ENCODE data around the gene UNC5C. TPM values are rescaled to one million over a fixed set of nuclear protein-coding genes. Genes with fewer than 3 reads are reported as not detected.

Gene UNC5C
- total RNA-seq, 4 donors from 2014 or later, result 2.2 to 19.0 (median 2.5) TPM

GRCh38 chr4:95197353-95197752 is 351.4 kb downstream of the UNC5C start:
- Histone ChIP-seq H3K27me3 (no peaks in the 10 kb centered on the region), H3K27ac (no peak overlapping the region), H3K4me1 (no peaks in the 10 kb centered on the region), H3K36me3 (no peaks in the 10 kb centered on the region), H3K9me3 (no peaks in the 10 kb centered on the region), H3K4me3 (no peak overlapping the region)
- DNase-seq, result no peak
- TF ChIP-seq, protein P1, sequence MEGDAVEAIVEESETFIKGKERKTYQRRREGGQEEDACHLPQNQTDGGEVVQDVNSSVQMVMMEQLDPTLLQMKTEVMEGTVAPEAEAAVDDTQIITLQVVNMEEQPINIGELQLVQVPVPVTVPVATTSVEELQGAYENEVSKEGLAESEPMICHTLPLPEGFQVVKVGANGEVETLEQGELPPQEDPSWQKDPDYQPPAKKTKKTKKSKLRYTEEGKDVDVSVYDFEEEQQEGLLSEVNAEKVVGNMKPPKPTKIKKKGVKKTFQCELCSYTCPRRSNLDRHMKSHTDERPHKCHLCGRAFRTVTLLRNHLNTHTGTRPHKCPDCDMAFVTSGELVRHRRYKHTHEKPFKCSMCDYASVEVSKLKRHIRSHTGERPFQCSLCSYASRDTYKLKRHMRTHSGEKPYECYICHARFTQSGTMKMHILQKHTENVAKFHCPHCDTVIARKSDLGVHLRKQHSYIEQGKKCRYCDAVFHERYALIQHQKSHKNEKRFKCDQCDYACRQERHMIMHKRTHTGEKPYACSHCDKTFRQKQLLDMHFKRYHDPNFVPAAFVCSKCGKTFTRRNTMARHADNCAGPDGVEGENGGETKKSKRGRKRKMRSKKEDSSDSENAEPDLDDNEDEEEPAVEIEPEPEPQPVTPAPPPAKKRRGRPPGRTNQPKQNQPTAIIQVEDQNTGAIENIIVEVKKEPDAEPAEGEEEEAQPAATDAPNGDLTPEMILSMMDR (IDR thresholded peaks at IDR 0.05), result no peak
- TF ChIP-seq POLR2A (IDR thresholded peaks at IDR 0.05), result no peak

DNA sequence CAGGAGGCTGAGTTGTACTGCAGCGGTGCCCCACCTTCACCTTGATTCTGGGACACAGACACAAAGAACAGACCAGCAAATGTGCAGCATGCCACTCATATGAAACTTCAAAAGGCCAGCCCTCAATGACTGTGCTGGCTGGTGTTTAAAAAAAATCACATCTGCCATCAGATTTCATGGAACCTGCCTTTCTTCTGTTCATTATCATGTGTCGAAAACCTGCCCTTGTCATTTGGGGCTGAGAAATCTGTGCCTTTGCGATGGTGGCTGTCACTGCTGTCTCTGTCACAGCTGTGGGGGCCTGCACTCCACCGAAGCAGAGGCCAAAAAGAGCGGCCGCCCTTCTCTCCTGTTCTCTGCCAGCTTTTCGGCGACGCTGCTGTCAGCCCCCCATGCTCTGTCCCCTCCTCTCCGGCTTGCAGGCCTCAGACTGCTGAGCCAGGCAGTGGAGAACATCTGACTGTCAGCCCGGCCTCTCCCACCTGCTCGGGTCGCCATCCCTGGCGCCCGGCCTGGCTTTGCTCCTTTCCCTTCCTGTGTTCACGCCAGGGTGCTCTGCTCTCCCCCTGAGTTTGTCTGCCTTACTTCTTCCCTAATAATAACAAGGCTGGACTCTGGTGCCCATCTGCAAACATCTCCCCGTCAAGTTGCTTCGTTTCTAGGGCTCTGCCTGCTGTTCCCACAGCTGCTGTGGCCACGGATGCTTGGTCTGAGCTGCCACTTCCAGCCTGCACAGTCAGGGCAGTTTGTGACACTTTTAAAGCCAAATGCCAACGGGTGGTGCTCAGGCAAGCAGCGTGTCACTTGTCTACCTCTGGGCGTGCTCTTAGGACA is 355.2 kb downstream of the UNC5C start:
- no peaks in the 10 kb centered on the region for H3K27me3 ChIP-seq
- no peaks in the 10 kb centered on the region for H3K9me3 ChIP-seq
- H3K4me3 ChIP-seq, result no peak overlapping the region
- no peak overlapping the region for H3K27ac ChIP-seq
- TF ChIP-seq, protein P1 (IDR thresholded peaks at IDR 0.05), result no peak
- no peak for TF ChIP-seq POLR2A (IDR thresholded peaks at IDR 0.05)
- no peaks in the 10 kb centered on the region for H3K36me3 ChIP-seq
- no peak for DNase-seq
- H3K4me1 ChIP-seq, result no peaks in the 10 kb centered on the region

GRCh38 chr4:95191537-95191936 is 357.2 kb downstream of the UNC5C start:
- TF ChIP-seq POLR2A (IDR thresholded peaks at IDR 0.05), result no peak
- TF ChIP-seq, protein P1 (IDR thresholded peaks at IDR 0.05), result no peak
- H3K27me3 ChIP-seq, result no peaks in the 10 kb centered on the region
- no peak for DNase-seq
- H3K27ac ChIP-seq, result no peak overlapping the region
- no peaks in the 10 kb centered on the region for H3K4me1 ChIP-seq
- H3K36me3 ChIP-seq, result no peaks in the 10 kb centered on the region
- H3K9me3 ChIP-seq, result no peaks in the 10 kb centered on the region
- no peak overlapping the region for H3K4me3 ChIP-seq

GRCh38 chr4:95190751-95191436 is 357.9 kb downstream of the UNC5C start:
- no peak for TF ChIP-seq POLR2A (IDR thresholded peaks at IDR 0.05)
- TF ChIP-seq, protein P1 (IDR thresholded peaks at IDR 0.05), result no peak
- H3K27ac ChIP-seq, result no peak overlapping the region
- H3K4me1 ChIP-seq, result no peaks in the 10 kb centered on the region
- H3K9me3 ChIP-seq, result no peaks in the 10 kb centered on the region
- H3K36me3 ChIP-seq, result no peaks in the 10 kb centered on the region
- H3K4me3 ChIP-seq, result no peak overlapping the region
- no peaks in the 10 kb centered on the region for H3K27me3 ChIP-seq
- DNase-seq, result no peak

- TF ChIP-seq, protein P1 (IDR thresholded peaks at IDR 0.05), result no peak
- no peak for TF ChIP-seq POLR2A (IDR thresholded peaks at IDR 0.05)
- Histone ChIP-seq H3K4me3 (no peak overlapping the region), H3K9me3 (no peaks in the 10 kb centered on the region), H3K27me3 (no peaks in the 10 kb centered on the region), H3K36me3 (no peaks in the 10 kb centered on the region), H3K27ac (no peak overlapping the region), H3K4me1 (no peaks in the 10 kb centered on the region)
- no peak for DNase-seq
Measured at GRCh38 chr4:95188701-95189370, 359.9 kb downstream of the UNC5C start.
